ENCODE data around the gene LRRC8E.

DNA sequence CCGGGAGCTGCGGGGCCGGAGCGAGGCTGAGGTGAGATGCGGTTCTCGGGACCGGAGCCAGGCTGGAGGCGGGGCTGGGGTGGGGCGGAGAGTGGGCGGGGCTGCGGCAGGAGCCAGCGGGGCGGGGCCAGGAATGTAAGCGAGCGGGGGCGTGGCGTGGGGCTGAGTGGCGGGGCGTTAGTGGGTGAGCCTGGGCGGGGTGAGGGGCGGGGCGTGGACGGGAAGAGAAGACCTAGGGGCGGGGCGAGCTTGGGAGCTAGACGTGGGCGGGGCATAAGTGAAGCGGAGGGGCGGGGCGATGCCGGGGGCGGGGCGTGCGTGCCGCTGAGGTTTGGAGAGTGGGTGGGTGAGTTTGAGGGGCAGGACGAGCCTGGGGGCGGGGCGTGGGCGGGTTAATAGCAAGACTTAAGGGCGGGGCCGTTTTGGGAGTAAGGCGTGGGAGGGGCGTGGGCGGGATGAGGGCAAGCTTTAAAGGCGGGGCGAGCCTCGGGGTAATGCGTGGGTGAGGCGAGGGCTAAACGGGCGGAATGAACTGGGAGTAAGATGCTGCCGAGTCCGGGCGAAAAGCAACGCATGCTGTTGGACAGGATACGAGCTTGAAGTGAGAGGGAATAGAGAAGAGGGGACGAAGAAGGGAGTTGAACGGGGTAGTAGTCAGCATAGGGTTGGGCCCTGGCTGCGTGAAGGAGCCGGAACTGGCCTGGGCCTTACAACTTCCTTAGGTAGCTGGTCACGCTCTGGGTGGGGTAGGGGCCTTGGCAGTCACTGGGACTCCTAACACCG is 32.4 kb downstream of the LRRC8E start:
- TF ChIP-seq, protein P1, sequence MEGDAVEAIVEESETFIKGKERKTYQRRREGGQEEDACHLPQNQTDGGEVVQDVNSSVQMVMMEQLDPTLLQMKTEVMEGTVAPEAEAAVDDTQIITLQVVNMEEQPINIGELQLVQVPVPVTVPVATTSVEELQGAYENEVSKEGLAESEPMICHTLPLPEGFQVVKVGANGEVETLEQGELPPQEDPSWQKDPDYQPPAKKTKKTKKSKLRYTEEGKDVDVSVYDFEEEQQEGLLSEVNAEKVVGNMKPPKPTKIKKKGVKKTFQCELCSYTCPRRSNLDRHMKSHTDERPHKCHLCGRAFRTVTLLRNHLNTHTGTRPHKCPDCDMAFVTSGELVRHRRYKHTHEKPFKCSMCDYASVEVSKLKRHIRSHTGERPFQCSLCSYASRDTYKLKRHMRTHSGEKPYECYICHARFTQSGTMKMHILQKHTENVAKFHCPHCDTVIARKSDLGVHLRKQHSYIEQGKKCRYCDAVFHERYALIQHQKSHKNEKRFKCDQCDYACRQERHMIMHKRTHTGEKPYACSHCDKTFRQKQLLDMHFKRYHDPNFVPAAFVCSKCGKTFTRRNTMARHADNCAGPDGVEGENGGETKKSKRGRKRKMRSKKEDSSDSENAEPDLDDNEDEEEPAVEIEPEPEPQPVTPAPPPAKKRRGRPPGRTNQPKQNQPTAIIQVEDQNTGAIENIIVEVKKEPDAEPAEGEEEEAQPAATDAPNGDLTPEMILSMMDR (IDR thresholded peaks at IDR 0.05) = no peak
- no peak for TF ChIP-seq POLR2A (IDR thresholded peaks at IDR 0.05)
